RPMI8226 (cell line): ENCODE data around the gene OXA1L.
A peak's percentile ranks its signal among the peaks of the same experiment; 100 is the strongest.
"Not testable (repeated sequence)": the region's sequence is repeated elsewhere in the genome, so short reads cannot be mapped to it uniquely, and the experiment has no call there.

Source experiments
- DNase-seq: peaks from one replicate; pipeline ENCODE4 v3.0.0-alpha.2; 2015

The OXA1L gene

GRCh38 chr14:22801716-22802115, 35.2 kb downstream of the OXA1L start:
- DNase-seq: no peak

- no peak for DNase-seq
These were observed 36.6 kb downstream of the OXA1L start for GRCh38 chr14:22802860-22803686.

GRCh38 chr14:22803687-22803974, 37.1 kb downstream of the OXA1L start:
- DNase-seq: no peak

- DNase-seq: not testable (repeated sequence)
These were observed 38.7 kb downstream of the OXA1L start for GRCh38 chr14:22805235-22805634.

- no peak for DNase-seq
These were observed 41.1 kb downstream of the OXA1L start for GRCh38 chr14:22807432-22808087.

GRCh38 chr14:22808388-22809209, 42.1 kb downstream of the OXA1L start:
- DNase-seq: no peak

- no peak for DNase-seq
These were observed 45.2 kb downstream of the OXA1L start for GRCh38 chr14:22811722-22812121.

GRCh38 chr14:22812744-22813143, 46.3 kb downstream of the OXA1L start:
- no peak for DNase-seq

- no peak for DNase-seq
These were observed 46.7 kb downstream of the OXA1L start for GRCh38 chr14:22813145-22813544.

- DNase-seq: no peak
These were observed 47.9 kb downstream of the OXA1L start for GRCh38 chr14:22814373-22814772.

GRCh38 chr14:22814941-22815713, 48.6 kb downstream of the OXA1L start, which contains the start of gene SLC7A7:
TSS of gene SLC7A7 (minus strand) at chr14:22815435. CDS start at chr14:22813398, 2,037 bp downstream.
- peak; percentile 75 for DNase-seq

GRCh38 chr14:22819151-22819988, 52.9 kb downstream of the OXA1L start:
- peak; percentile 78 for DNase-seq

- no peak for DNase-seq
These were observed 54.2 kb downstream of the OXA1L start for GRCh38 chr14:22820731-22821130.

- DNase-seq: no peak
These were observed 54.9 kb downstream of the OXA1L start for GRCh38 chr14:22821193-22822015.

GRCh38 chr14:22822016-22822570, 55.6 kb downstream of the OXA1L start:
- DNase-seq: no peak
